ENCODE measurements around the gene LGR5. TPM values are rescaled to one million over a fixed set of nuclear protein-coding genes. Genes with fewer than 3 reads are reported as not detected.

Gene LGR5
- total RNA-seq, 1 experiment from 2014 or later, result not detected

DNA sequence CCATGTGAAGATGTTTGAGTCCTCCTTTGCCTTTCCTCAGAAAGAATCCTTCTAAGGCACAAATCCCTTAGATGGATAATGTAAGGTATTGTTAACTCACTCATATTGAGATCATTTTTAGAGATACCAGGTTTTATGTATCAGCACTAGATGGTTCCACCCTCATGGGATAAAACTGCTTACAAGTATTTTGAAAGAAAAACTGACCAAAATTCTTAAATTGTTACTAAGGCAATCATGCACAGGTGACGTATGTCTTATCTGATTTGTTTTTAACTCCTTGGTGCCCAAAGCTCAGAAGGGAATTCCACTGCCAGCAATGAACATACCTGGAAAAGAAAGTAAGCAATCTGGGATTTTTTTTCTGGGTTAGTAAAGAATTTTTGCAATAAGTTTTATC lies 145.6 kb downstream of the LGR5 start:
- Histone ChIP-seq H3K27me3 (ENCODE audit: insufficient read depth, low read length) (no peaks in the 10 kb centered on the region), H3K27ac (ENCODE audit: low read depth, low read length) (no peak overlapping the region), H3K36me3 (ENCODE audit: control insufficient read depth in 1 of 2, insufficient read depth in 2 of 2, low read length in 2 of 2) (no peaks in the 10 kb centered on the region), H3K4me1 (ENCODE audit: control insufficient read depth in 1 of 2, insufficient read depth in 2 of 2, low read length in 2 of 2) (no peaks in the 10 kb centered on the region), H3K4me2 (ENCODE audit: low read length) (no peak overlapping the region), H3K9me3 (ENCODE audit: control insufficient read depth in 1 of 2, insufficient read depth in 1 of 2, low read depth in 1 of 2, low read length in 2 of 2) (no peaks in the 10 kb centered on the region), H4K20me1 (ENCODE audit: insufficient read depth) (no peaks in the 10 kb centered on the region), H3K9me2 (ENCODE audit: insufficient read depth) (no peaks in the 10 kb centered on the region), H2AFZ (ENCODE audit: low read depth, low read length, poor library complexity, severe bottlenecking) (no peak overlapping the region), H3K4me3 (replicated peaks in 1 of 2; ENCODE audit: low read depth in 1 of 2, low read length in 2 of 2) (no peak overlapping the region), H3K9ac (ENCODE audit: low read length) (no peak overlapping the region), H3K79me2 (ENCODE audit: insufficient read depth, low read length) (no peaks in the 10 kb centered on the region)
- ATAC-seq (no peak), DNase-seq (ENCODE audit: low read depth, low spot score) (no peak)
- BruUV-seq (replicated peaks), result no TSS peak
- ChIA-PET CTCF (interaction anchor here (1.2 kb wide), 1 partner anchor 9 kb away, joined by 3 read pairs; no protein-coding TSS in a partner anchor), POLR2A (no interaction called here), RAD21 (ENCODE audit: low non-redundant PET in 1 of 2, low total read pairs in 2 of 2, uncharacterized antibody in 2 of 2, unreplicated experiment in 2 of 2) (no interaction called here)
- intact Hi-C loops (cut with micrococcal nuclease), result no loop called here
- no peak for TF ChIP-seq CEBPB (IDR thresholded peaks at IDR 0.05; ENCODE audit: low read depth)
- TF ChIP-seq YY1 (IDR thresholded peaks at IDR 0.05; ENCODE audit: extremely low read depth, insufficient replicate concordance, low read depth, low read length), result no peak
- no peak for TF ChIP-seq TCF7L2 (IDR thresholded peaks at IDR 0.05; ENCODE audit: borderline replicate concordance, extremely low read depth, insufficient read depth, insufficient read length)
- TF ChIP-seq, protein P1, sequence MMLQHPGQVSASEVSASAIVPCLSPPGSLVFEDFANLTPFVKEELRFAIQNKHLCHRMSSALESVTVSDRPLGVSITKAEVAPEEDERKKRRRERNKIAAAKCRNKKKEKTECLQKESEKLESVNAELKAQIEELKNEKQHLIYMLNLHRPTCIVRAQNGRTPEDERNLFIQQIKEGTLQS (IDR thresholded peaks at IDR 0.05), result no peak

DNA sequence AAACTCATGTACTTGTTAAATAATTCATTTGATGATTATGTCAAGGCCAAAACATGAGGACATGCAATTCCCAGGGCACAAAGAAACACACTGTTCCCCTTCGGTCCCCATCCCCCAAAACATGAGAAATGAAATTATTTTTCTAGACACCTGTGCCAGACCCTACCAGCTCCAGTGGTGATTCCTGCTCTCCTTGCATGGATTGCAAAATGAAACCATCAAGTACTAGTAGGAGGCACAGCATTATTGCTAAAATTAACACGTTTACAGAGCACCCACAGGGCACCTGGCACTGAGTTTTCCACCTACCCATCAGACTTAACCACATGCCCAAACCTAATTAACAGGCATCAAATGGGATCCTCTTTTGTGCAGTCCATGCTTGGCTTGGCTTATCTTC lies 147.4 kb downstream of the LGR5 start:
- intact Hi-C loops (cut with micrococcal nuclease), result no loop called here
- Histone ChIP-seq H3K9ac (ENCODE audit: low read length) (no peak overlapping the region), H3K4me1 (ENCODE audit: control insufficient read depth in 1 of 2, insufficient read depth in 2 of 2, low read length in 2 of 2) (no peaks in the 10 kb centered on the region), H3K9me2 (ENCODE audit: insufficient read depth) (no peaks in the 10 kb centered on the region), H3K27me3 (ENCODE audit: insufficient read depth, low read length) (no peaks in the 10 kb centered on the region), H3K9me3 (ENCODE audit: control insufficient read depth in 1 of 2, insufficient read depth in 1 of 2, low read depth in 1 of 2, low read length in 2 of 2) (no peaks in the 10 kb centered on the region), H3K79me2 (ENCODE audit: insufficient read depth, low read length) (no peaks in the 10 kb centered on the region), H3K36me3 (ENCODE audit: control insufficient read depth in 1 of 2, insufficient read depth in 2 of 2, low read length in 2 of 2) (no peaks in the 10 kb centered on the region), H3K4me3 (replicated peaks in 1 of 2; ENCODE audit: low read depth in 1 of 2, low read length in 2 of 2) (no peak overlapping the region), H2AFZ (ENCODE audit: low read depth, low read length, poor library complexity, severe bottlenecking) (no peak overlapping the region), H4K20me1 (ENCODE audit: insufficient read depth) (no peaks in the 10 kb centered on the region), H3K27ac (ENCODE audit: low read depth, low read length) (no peak overlapping the region), H3K4me2 (ENCODE audit: low read length) (no peak overlapping the region)
- ChIA-PET POLR2A (no interaction called here), RAD21 (ENCODE audit: low non-redundant PET in 1 of 2, low total read pairs in 2 of 2, uncharacterized antibody in 2 of 2, unreplicated experiment in 2 of 2) (no interaction called here), CTCF (no interaction called here)
- DNase-seq (ENCODE audit: low read depth, low spot score) (no peak), ATAC-seq (no peak)
- BruUV-seq (replicated peaks), result no TSS peak
- TF ChIP-seq, protein P2, sequence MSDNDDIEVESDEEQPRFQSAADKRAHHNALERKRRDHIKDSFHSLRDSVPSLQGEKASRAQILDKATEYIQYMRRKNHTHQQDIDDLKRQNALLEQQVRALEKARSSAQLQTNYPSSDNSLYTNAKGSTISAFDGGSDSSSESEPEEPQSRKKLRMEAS (IDR thresholded peaks at IDR 0.05), result no peak
- TF ChIP-seq ZFX (IDR thresholded peaks at IDR 0.05) (no peak), CEBPB (IDR thresholded peaks at IDR 0.05; ENCODE audit: low read depth) (no peak), POLR2AphosphoS5 (IDR thresholded peaks at IDR 0.05; ENCODE audit: low read depth, low read length) (no peak), ZNF274 (IDR thresholded peaks at IDR 0.05; ENCODE audit: low read depth, low read length) (no peak), SRF (IDR thresholded peaks at IDR 0.05; ENCODE audit: low read depth) (no peak), ELF1 (IDR thresholded peaks at IDR 0.05; ENCODE audit: borderline replicate concordance, low read depth) (no peak), POLR2A (IDR thresholded peaks at IDR 0.05; ENCODE audit: borderline replicate concordance, extremely low read depth, insufficient read depth, insufficient read length) (no peak), EZH2 (IDR thresholded peaks at IDR 0.05) (no peak)
